T-helper 1 cell treated with Interleukin-12 subunit alpha and Interleukin-12 subunit beta and Interleukin-4 antibody, amounts not matched to agents 30 μg/mL and 1 μg/mL, for 36 hours (primary cell): ENCODE results near the gene ZNF575.

Experiments
- H3K27ac Mint-ChIP-seq: one replicate; pipeline ENCODE4 v1.8.0; 2021; ENCODE audit warnings: mild to moderate bottlenecking, mixed read lengths
- H3K27me3 Mint-ChIP-seq: one replicate; pipeline ENCODE4 v1.8.0; 2021; ENCODE audit warnings: low read depth, mixed read lengths
- H3K36me3 Mint-ChIP-seq: one replicate; pipeline ENCODE4 v1.8.0; 2021; ENCODE audit warnings: low read depth, mixed read lengths
- H3K4me1 Mint-ChIP-seq: one replicate; pipeline ENCODE4 v1.8.0; 2021; ENCODE audit warnings: low read depth, mixed read lengths
- H3K4me3 Mint-ChIP-seq: one replicate; pipeline ENCODE4 v1.8.0; 2021; ENCODE audit warnings: mild to moderate bottlenecking, moderate library complexity, mixed read lengths
- H3K9me3 Mint-ChIP-seq: one replicate; pipeline ENCODE4 v1.8.0; 2021; ENCODE audit warnings: mixed read lengths

The ZNF575 gene

GRCh38 chr19:43525836-43526771, 6.9 kb upstream of the ZNF575 start:
- H3K9me3 Mint-ChIP-seq = no peaks in the 10 kb centered on the region
- peak overlapping the region; percentile 84 for H3K27ac Mint-ChIP-seq
- H3K4me3 Mint-ChIP-seq = peak overlapping the region; percentile 82
- H3K36me3 Mint-ChIP-seq = peaks cover 3% of the 10 kb centered on the region
- H3K4me1 Mint-ChIP-seq = peaks cover 18% of the 10 kb centered on the region
- H3K27me3 Mint-ChIP-seq = no peaks in the 10 kb centered on the region

GRCh38 chr19:43526884-43527859, 5.8 kb upstream of the ZNF575 start, which contains the start of gene ETHE1:
TSS of gene ETHE1 (minus strand) at chr19:43527201. CDS start at chr19:43527177, 24 bp downstream.
- H3K36me3 Mint-ChIP-seq = peaks cover 3% of the 10 kb centered on the region
- H3K27me3 Mint-ChIP-seq = no peaks in the 10 kb centered on the region
- peaks cover 19% of the 10 kb centered on the region for H3K4me1 Mint-ChIP-seq
- peak within 1 kb of the TSS; percentile 89 for H3K27ac Mint-ChIP-seq
- peak within 1 kb of the TSS; percentile 82 for H3K4me3 Mint-ChIP-seq
- H3K9me3 Mint-ChIP-seq = no peaks in the 10 kb centered on the region

- no peaks in the 10 kb centered on the region for H3K36me3 Mint-ChIP-seq
- no peaks in the 10 kb centered on the region for H3K27me3 Mint-ChIP-seq
- no peaks in the 10 kb centered on the region for H3K9me3 Mint-ChIP-seq
- no peak overlapping the region for H3K27ac Mint-ChIP-seq
- peaks cover 20% of the 10 kb centered on the region for H3K4me1 Mint-ChIP-seq
- H3K4me3 Mint-ChIP-seq = no peak overlapping the region
These were observed 4.9 kb upstream of the ZNF575 start for GRCh38 chr19:43527860-43528622.

- Mint-ChIP-seq H3K4me1 (peaks cover 20% of the 10 kb centered on the region), H3K36me3 (peaks cover 5% of the 10 kb centered on the region), H3K27me3 (no peaks in the 10 kb centered on the region), H3K4me3 (peak overlapping the region; percentile 85), H3K9me3 (no peaks in the 10 kb centered on the region), H3K27ac (peak overlapping the region; percentile 84)
These were observed 422 bp upstream of the ZNF575 start for GRCh38 chr19:43532571-43532961.

- H3K4me1 Mint-ChIP-seq = peaks cover 16% of the 10 kb centered on the region
- peaks cover 11% of the 10 kb centered on the region for H3K36me3 Mint-ChIP-seq
- peak overlapping the region; percentile 93 for H3K4me3 Mint-ChIP-seq
- no peaks in the 10 kb centered on the region for H3K9me3 Mint-ChIP-seq
- no peaks in the 10 kb centered on the region for H3K27me3 Mint-ChIP-seq
- H3K27ac Mint-ChIP-seq = peak overlapping the region; percentile 96
These were observed 737 bp downstream of the ZNF575 start for GRCh38 chr19:43533546-43534304.

GRCh38 chr19:43534305-43534815, 1.4 kb downstream of the ZNF575 start:
- H3K27ac Mint-ChIP-seq = peak overlapping the region; percentile 96
- H3K36me3 Mint-ChIP-seq = peaks cover 17% of the 10 kb centered on the region
- peaks cover 16% of the 10 kb centered on the region for H3K4me1 Mint-ChIP-seq
- H3K4me3 Mint-ChIP-seq = peak overlapping the region; percentile 93
- no peaks in the 10 kb centered on the region for H3K27me3 Mint-ChIP-seq
- peaks cover 5% of the 10 kb centered on the region for H3K9me3 Mint-ChIP-seq

GRCh38 chr19:43534816-43535761, 2.1 kb downstream of the ZNF575 start:
- Mint-ChIP-seq H3K9me3 (peaks cover 6% of the 10 kb centered on the region), H3K36me3 (peaks cover 22% of the 10 kb centered on the region), H3K27me3 (no peaks in the 10 kb centered on the region), H3K4me1 (peaks cover 16% of the 10 kb centered on the region), H3K27ac (peak overlapping the region; percentile 74), H3K4me3 (peak overlapping the region; percentile 40)

- Mint-ChIP-seq H3K27me3 (no peaks in the 10 kb centered on the region), H3K4me3 (no peak overlapping the region), H3K27ac (no peak overlapping the region), H3K9me3 (peaks cover 6% of the 10 kb centered on the region), H3K36me3 (peaks cover 39% of the 10 kb centered on the region), H3K4me1 (peaks cover 7% of the 10 kb centered on the region)
These were observed 5.9 kb downstream of the ZNF575 start for GRCh38 chr19:43538922-43539321.

GRCh38 chr19:43540381-43540780, 7.4 kb downstream of the ZNF575 start:
- Mint-ChIP-seq H3K4me3 (no peak overlapping the region), H3K9me3 (peaks cover 6% of the 10 kb centered on the region), H3K4me1 (peaks cover 2% of the 10 kb centered on the region), H3K27me3 (no peaks in the 10 kb centered on the region), H3K36me3 (peaks cover 44% of the 10 kb centered on the region), H3K27ac (no peak overlapping the region)

- Mint-ChIP-seq H3K4me3 (no peak overlapping the region), H3K4me1 (no peaks in the 10 kb centered on the region), H3K27ac (no peak overlapping the region), H3K9me3 (peaks cover 6% of the 10 kb centered on the region), H3K27me3 (no peaks in the 10 kb centered on the region), H3K36me3 (peaks cover 44% of the 10 kb centered on the region)
These were observed 9.1 kb downstream of the ZNF575 start for GRCh38 chr19:43541920-43542650.

GRCh38 chr19:43544077-43544476, 11.1 kb downstream of the ZNF575 start:
- H3K27ac Mint-ChIP-seq = no peak overlapping the region
- H3K9me3 Mint-ChIP-seq = peaks cover 3% of the 10 kb centered on the region
- peaks cover 32% of the 10 kb centered on the region for H3K36me3 Mint-ChIP-seq
- H3K27me3 Mint-ChIP-seq = no peaks in the 10 kb centered on the region
- no peak overlapping the region for H3K4me3 Mint-ChIP-seq
- H3K4me1 Mint-ChIP-seq = no peaks in the 10 kb centered on the region

- peaks cover 22% of the 10 kb centered on the region for H3K36me3 Mint-ChIP-seq
- no peaks in the 10 kb centered on the region for H3K4me1 Mint-ChIP-seq
- no peak overlapping the region for H3K27ac Mint-ChIP-seq
- no peaks in the 10 kb centered on the region for H3K9me3 Mint-ChIP-seq
- no peaks in the 10 kb centered on the region for H3K27me3 Mint-ChIP-seq
- no peak overlapping the region for H3K4me3 Mint-ChIP-seq
These were observed 12.3 kb downstream of the ZNF575 start for GRCh38 chr19:43545276-43545675.
